GM18517 (cell line): Measurements from ENCODE around the gene ICOSLG.
A peak's percentile ranks its signal among the peaks of the same experiment; 100 is the strongest.
"Not testable (repeated sequence)": the region's sequence is repeated elsewhere in the genome, so short reads cannot be mapped to it uniquely, and the experiment has no call there.

Experiments used
- ATAC-seq: cut with Tn5 transposase; IDR thresholded peaks from one replicate; pipeline ENCODE4 v1.9.1; 2021; ENCODE audit warnings: mild to moderate bottlenecking, moderate library complexity; ENCODE audit not compliant: unreplicated experiment

Gene ICOSLG

GRCh38 chr21:44184862-44185261 lies 55.9 kb downstream of the ICOSLG start:
- ATAC-seq = not testable (repeated sequence)

DNA sequence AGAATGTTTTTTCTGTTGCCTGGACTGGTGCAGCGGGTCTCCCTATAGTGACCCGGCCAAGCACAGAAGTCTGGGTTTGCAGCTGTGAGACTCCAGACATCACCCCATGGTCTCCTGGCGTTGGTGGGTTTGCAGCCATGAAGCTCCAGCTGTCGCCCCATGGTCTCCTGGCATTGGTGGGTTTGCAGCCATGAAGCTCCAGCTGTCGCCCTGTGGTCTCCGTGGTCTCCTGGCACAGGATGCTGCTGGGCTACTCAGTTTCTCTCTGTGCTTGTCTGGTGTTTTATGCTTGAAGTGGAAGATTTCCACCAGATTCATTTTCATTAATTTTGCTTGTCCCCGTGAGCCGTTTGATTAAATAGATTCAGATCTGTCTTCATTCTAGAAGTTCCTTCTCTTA lies 58.5 kb downstream of the ICOSLG start:
- ATAC-seq = not testable (repeated sequence)

DNA sequence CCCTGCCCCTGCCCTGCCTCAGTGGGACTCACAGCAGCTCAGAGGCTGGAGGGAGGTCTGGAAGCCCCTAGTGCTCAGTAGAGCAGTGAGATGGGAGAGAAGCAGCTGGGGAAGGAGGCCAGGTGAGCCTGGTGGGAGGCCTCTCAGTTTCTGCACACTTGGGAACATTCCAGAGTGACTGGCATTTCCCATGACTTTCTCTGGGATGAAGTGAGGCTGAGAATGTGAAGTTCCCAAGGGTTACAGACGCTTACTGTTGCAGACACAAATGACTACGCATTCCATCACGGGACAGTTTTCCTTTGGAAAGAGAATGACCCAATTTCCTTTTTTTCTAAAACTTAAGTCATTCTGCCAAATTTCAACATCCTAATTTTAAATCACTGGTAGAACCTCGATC lies 59.2 kb downstream of the ICOSLG start:
- ATAC-seq = not testable (repeated sequence)

- ATAC-seq = not testable (repeated sequence)
Observed at GRCh38 chr21:44176127-44176526, 64.6 kb downstream of the ICOSLG start.

- peak; percentile 55 for ATAC-seq
Observed at GRCh38 chr21:44175189-44175588, 65.6 kb downstream of the ICOSLG start.
